ENCODE results near the gene ARRDC1.

DNA sequence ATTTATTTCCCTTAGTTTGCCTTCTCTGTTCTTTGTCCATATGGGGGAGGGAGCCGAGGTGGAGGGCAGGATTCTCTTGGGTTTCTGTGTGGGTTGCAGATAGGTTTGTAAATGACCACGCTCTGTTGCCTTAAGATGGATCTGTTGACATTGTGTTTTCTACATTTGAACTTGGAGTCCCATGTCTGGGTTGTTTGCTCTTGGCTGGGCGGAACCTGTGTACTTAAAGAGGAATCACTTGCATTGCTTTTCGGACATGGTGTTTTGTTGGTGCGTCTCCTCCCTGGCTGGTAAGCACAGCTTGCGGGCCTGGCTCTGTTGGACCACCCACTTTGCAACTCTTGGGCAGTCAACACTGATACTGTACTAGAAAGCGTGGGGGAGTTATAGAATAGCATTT, 59.2 kb downstream of the ARRDC1 start:
- TF ChIP-seq GATA2 (IDR thresholded peaks at IDR 0.05; ENCODE audit: low read depth, low read length) = no peak
- no peak for TF ChIP-seq GATA3 (IDR thresholded peaks at IDR 0.05; ENCODE audit: low read depth, low read length)

Measured in SH-SY5Y (cell line).